Ascending aorta (tissue), 2 donors: ENCODE data around the gene CAMK2N1. TPM values are rescaled to one million over a fixed set of nuclear protein-coding genes. Genes with fewer than 3 reads are reported as not detected.
"Not testable (repeated sequence)": the region's sequence is repeated elsewhere in the genome, so short reads cannot be mapped to it uniquely, and the experiment has no call there.

Experiments
- DNase-seq, 2 donors: peaks; one replicate each; pipeline ENCODE4 v3.0.0-alpha.2; 2019; ENCODE audit warnings: low spot score in 2 of 2
- H3K27ac ChIP-seq, 2 donors: fragments of 200-600 bp; sonication (generic); one replicate each; pipeline ENCODE4 v1.5.1; 2016 to 2017; ENCODE audit warnings: mild to moderate bottlenecking in 1 of 2
- H3K27me3 ChIP-seq: fragments of 200-600 bp; sonication (generic); one replicate; pipeline ENCODE4 v1.5.1; 2017
- H3K36me3 ChIP-seq, 2 donors: fragments of 200-600 bp; sonication (generic); one replicate each; pipeline ENCODE4 v1.5.1; 2016
- H3K4me1 ChIP-seq, 2 donors: fragments of 200-600 bp; sonication (generic); one replicate each; pipeline ENCODE4 v1.5.1; 2016 to 2017; ENCODE audit warnings: mild to moderate bottlenecking in 1 of 2
- H3K4me3 ChIP-seq, 2 donors: fragments of 200-600 bp; sonication (generic); one replicate each; pipeline ENCODE4 v1.5.1; 2016 to 2017; ENCODE audit warnings: mild to moderate bottlenecking in 1 of 2
- H3K9me3 ChIP-seq, 2 donors: fragments of 200-600 bp; sonication (generic); one replicate each; pipeline ENCODE4 v1.5.1; 2016
- intact Hi-C: fragments of 100-400 bp; cut with DNase I; formaldehyde crosslinking; loops from one replicate; pipeline ENCODE4 v1.15.1; 2023
- total RNA-seq: library from RNA; depleted of rRNA; stranded (reverse); fragments of >200 nt; gene quantifications from one replicate; pipeline ENCODE4 v1.1.0, GENCODE V29; 2016
- TF ChIP-seq, protein P1 (sequence below), 3 experiments: fragments of 200-600 bp in 2 of 3; fragments of 450-650 bp in 1 of 3; sonication (generic) in 2 of 3; IDR thresholded peaks; one replicate each; pipeline ENCODE4 v1.5.1; 2016 to 2019; ENCODE audit warnings: antibody characterized with exemption in 3 of 3, mild to moderate bottlenecking in 1 of 3, moderate library complexity in 1 of 3

Gene CAMK2N1
- total RNA-seq, 1 donor from 2014 or later: 1.9 TPM

DNA sequence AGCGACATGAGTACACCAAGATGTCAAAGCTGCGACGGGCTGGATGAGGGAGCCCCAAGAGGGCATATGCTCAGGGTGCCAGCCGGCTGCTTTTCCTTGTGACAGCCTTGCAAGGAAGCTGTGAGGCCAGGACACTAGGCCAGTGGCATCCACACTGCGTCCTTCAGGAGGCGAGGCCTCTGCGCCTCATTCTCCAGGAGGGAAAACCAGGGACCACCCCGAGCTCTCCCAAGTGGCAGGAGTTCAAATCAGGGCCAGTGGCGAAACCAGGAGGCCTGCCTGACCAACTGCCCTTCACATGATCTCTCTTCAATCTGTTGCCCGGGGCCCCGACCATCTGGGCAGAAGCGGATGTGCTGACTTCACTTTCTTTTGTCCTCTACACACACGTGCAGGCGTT lies 13.7 kb upstream of the CAMK2N1 start:
- TF ChIP-seq, protein P1, sequence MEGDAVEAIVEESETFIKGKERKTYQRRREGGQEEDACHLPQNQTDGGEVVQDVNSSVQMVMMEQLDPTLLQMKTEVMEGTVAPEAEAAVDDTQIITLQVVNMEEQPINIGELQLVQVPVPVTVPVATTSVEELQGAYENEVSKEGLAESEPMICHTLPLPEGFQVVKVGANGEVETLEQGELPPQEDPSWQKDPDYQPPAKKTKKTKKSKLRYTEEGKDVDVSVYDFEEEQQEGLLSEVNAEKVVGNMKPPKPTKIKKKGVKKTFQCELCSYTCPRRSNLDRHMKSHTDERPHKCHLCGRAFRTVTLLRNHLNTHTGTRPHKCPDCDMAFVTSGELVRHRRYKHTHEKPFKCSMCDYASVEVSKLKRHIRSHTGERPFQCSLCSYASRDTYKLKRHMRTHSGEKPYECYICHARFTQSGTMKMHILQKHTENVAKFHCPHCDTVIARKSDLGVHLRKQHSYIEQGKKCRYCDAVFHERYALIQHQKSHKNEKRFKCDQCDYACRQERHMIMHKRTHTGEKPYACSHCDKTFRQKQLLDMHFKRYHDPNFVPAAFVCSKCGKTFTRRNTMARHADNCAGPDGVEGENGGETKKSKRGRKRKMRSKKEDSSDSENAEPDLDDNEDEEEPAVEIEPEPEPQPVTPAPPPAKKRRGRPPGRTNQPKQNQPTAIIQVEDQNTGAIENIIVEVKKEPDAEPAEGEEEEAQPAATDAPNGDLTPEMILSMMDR (IDR thresholded peaks at IDR 0.05): no peak

DNA sequence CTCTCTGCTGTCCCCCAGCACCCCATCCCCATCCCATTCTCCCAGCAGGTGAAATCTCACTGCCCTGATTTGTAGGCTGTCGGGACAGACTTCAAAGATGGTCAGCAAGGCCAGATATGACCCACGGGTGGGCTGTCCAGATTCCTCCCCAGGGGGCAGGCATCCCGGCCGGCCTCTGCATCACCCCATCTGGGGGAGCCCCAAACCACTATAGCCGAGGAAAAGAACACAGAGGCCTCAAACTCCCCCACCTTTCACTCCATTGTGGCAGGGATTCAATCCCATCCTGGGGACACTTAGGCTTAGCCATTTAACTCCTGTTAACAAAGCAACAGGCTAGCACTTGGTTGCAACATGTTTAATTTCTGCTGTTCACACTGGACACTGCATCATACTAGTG lies 13.1 kb upstream of the CAMK2N1 start:
- TF ChIP-seq, protein P1 (IDR thresholded peaks at IDR 0.05): no peak
- peaks cover 0 to 1% of the 10 kb centered on the region in 2 donors for H3K4me1 ChIP-seq
- H3K9me3 ChIP-seq: no peaks in the 10 kb centered on the region
- H3K27me3 ChIP-seq: no peaks in the 10 kb centered on the region
- no peak overlapping the region for H3K27ac ChIP-seq
- peaks cover 47 to 56% of the 10 kb centered on the region in 2 donors for H3K36me3 ChIP-seq
- H3K4me3 ChIP-seq: no peak overlapping the region
- DNase-seq: no peak
- intact Hi-C loops: no loop called here

More for the DNA sequence above, 13.7 kb upstream of the CAMK2N1 start:
- intact Hi-C loops: no loop called here
- H3K27ac ChIP-seq: no peak overlapping the region
- DNase-seq: no peak
- H3K27me3 ChIP-seq: no peaks in the 10 kb centered on the region
- H3K4me1 ChIP-seq: peaks cover 0 to 2% of the 10 kb centered on the region in 2 donors
- H3K36me3 ChIP-seq: peaks cover 47 to 58% of the 10 kb centered on the region in 2 donors
- H3K9me3 ChIP-seq: no peaks in the 10 kb centered on the region
- H3K4me3 ChIP-seq: no peak overlapping the region

DNA sequence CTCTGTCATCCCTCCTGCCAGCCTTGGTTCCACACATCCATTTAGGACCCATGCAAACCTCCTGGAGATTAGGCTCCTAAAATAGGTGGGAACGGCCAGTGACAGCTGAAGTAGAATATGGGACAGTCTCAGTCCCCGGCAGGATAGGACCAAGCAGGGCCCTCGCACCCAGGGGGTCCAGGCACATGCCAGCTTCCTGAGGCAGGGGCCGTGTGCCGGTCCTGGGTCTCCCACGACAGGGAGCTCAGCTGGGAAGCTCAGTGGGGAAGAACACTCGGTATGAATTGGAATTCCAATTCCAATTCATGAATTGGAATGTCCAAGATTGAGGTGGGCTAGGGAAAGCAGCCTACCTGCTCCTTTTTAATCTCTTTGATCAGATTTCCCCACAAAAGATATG lies 12.1 kb upstream of the CAMK2N1 start:
- TF ChIP-seq, protein P1 (IDR thresholded peaks at IDR 0.05): no peak
- intact Hi-C loops: no loop called here
- H3K27me3 ChIP-seq: no peaks in the 10 kb centered on the region
- peaks cover 47 to 52% of the 10 kb centered on the region in 2 donors for H3K36me3 ChIP-seq
- peaks cover 0 to 3% of the 10 kb centered on the region in 2 donors for H3K4me1 ChIP-seq
- no peak for DNase-seq
- H3K27ac ChIP-seq: no peak overlapping the region
- no peak overlapping the region for H3K4me3 ChIP-seq
- no peaks in the 10 kb centered on the region for H3K9me3 ChIP-seq

DNA sequence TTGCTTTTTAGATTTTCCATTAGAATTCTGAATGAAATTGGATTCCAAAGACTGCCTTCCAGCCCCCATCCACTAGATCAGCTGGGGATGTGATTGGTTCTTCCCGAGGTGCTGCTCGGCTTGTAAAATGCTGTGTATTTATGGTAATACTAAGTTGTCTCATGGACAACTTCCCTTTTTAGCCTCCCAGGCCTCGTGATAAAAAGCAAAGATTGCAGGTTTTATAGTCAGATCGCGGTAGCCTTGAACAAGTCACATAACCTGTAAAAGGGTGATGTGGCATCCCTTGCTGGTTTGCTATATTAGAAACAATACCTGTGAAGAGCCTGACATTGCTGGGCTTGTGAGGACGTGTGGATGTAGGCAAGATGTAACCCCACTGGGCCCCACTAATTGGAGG lies 11.5 kb upstream of the CAMK2N1 start:
- Histone ChIP-seq H3K27ac (no peak overlapping the region), H3K27me3 (no peaks in the 10 kb centered on the region), H3K36me3 (peaks cover 40 to 47% of the 10 kb centered on the region in 2 donors), H3K4me1 (peaks cover 0 to 3% of the 10 kb centered on the region in 2 donors), H3K4me3 (no peak overlapping the region), H3K9me3 (no peaks in the 10 kb centered on the region)
- TF ChIP-seq, protein P1 (IDR thresholded peaks at IDR 0.05): no peak
- DNase-seq: no peak
- intact Hi-C loops: no loop called here

DNA sequence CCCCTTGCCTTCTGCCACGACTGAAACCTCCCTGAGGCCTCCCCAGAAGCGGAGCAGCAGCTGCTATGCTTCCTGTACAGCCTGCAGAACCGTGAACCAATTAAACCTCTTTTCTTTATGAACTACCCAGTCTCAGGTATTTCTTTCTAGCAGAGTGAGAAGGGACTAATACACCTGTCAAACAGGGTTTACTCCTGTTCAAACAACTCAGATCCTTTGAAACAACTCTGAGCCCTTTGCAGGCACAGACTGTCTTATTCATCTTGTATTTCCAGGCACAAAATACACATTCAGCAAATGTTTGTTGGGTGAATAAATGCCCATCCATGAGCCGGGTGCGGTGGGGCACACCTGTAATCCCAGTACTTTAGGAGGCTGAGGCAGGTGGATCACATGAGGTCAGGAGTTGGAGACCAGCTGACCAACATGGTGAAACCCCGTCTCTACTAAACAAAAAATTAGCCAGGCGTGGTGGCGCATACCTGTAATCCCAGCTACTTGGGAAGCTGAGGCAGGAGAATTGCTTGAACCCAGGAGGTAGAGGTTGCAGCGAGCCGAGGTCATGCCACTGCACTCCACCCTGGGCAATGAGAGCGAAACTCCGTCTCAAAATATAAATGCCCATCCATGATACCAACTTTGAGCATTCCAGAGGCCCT lies 10.8 kb upstream of the CAMK2N1 start:
- DNase-seq, intact Hi-C loops, H3K4me1 ChIP-seq, H3K4me3 ChIP-seq, H3K27me3 ChIP-seq, H3K27ac ChIP-seq, H3K9me3 ChIP-seq: not testable (repeated sequence)
- peaks cover 34 to 41% of the 10 kb centered on the region in 2 donors for H3K36me3 ChIP-seq

DNA sequence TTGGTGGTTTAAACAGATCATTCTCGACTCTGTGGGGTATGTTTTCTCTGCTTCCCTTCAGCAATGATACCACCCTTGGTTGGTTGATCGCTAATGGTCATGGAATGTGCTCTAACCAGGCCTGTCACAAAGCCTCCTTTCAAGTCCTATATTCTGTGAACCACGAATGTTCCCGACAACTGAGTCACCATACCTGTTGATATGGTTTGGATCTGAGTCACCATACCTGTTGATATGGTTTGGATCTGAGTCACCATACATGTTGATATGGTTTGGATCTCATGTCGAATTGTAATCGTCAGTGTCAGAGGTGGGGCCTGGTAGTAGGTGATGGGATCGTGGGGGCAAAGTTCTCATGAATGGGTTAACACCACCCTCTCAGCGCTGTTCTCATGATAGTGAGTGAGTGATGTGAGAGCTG lies 10.2 kb upstream of the CAMK2N1 start:
- peaks cover 0 to 3% of the 10 kb centered on the region in 2 donors for H3K4me1 ChIP-seq
- H3K27ac ChIP-seq: no peak overlapping the region
- TF ChIP-seq, protein P1 (IDR thresholded peaks at IDR 0.05): no peak
- no peak for DNase-seq
- H3K36me3 ChIP-seq: peaks cover 28 to 35% of the 10 kb centered on the region in 2 donors
- intact Hi-C loops: no loop called here
- H3K4me3 ChIP-seq: no peak overlapping the region
- H3K27me3 ChIP-seq: no peaks in the 10 kb centered on the region
- no peaks in the 10 kb centered on the region for H3K9me3 ChIP-seq
